Stimulated activated CD4-positive, alpha-beta T cell treated with anti-CD3 and anti-CD28 coated beads, TNF-alpha, amount 100 ng/mL, for 4 hours (primary cell): Measurements from ENCODE around the gene CHMP2A.

Source experiments
- DNase-seq, 3 experiments: peaks; one replicate each; pipeline ENCODE4 v3.0.0-alpha.2; 2020; ENCODE audit warnings: low read depth in 3 of 3

The CHMP2A gene

DNA sequence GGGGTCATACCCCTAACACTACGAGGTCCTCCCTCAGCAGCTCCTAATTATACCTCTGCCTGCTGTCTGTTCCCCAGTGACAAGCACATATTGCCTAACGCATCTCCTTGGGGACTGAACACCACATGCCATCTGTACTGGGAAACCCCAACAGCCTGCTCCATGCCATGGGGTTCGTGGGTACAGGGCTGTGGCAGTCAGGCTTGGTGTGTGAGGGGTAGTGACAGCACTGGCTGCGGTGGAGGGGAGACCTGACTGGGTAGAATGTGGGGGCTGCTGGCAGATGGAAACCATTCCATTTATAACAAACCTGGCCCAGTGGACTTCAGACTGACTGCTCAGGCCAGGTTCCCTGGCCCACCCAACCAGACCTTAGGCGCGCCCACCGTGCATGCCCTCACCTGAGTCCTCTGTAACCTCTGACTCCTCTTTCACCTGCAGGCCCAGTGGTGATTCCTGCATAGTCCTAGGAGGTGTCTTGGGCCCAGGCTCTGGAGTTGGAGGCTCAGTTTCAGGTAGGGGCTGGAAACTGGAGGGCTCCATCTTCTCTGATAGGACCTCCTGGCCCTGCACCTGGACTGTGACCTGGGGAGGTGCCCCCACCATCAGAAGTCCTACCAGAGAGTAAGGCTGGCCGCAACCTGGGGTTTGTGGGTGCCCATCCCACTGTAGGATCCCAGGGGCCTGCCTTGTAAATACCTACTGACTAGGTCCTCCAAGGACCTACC, 15.2 kb upstream of the CHMP2A start:
- no peak for DNase-seq

DNA sequence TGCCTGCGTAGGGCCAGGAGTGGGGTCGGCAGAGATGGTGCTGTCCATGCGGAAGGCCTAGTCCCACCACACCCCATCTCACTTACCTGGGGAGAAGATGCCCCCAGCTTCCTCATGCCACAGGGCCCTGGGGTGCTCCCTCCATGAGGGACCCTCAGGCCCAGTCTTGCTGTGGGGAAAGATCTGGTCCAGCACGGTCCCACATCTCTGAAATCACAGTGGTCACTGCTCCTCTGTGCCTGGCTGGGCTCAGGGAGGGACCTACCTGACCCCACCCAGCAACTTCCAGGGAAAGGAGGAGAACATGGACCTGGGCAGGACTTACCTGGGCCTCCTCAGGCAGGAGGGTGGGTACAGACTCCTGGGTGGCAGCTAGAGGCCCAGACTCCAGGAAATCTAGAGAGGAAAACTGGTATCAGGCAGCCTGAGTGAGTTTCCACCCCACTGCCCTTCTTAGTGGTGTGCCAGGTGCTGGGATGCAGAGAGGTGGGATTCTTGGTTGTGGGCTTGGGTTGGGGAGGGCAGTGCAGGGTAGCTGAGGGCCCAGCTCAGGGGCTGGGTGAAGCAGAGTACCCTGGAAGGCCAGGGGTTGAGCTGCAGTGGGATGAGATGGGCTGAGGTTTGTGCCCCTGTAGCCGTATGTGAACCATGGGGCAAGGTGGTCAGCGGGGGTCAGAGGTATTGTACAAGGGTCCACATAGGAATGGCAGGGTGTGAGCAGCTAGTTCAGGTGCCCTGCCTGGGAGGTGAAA, 14.5 kb upstream of the CHMP2A start:
- DNase-seq: no peak

DNA sequence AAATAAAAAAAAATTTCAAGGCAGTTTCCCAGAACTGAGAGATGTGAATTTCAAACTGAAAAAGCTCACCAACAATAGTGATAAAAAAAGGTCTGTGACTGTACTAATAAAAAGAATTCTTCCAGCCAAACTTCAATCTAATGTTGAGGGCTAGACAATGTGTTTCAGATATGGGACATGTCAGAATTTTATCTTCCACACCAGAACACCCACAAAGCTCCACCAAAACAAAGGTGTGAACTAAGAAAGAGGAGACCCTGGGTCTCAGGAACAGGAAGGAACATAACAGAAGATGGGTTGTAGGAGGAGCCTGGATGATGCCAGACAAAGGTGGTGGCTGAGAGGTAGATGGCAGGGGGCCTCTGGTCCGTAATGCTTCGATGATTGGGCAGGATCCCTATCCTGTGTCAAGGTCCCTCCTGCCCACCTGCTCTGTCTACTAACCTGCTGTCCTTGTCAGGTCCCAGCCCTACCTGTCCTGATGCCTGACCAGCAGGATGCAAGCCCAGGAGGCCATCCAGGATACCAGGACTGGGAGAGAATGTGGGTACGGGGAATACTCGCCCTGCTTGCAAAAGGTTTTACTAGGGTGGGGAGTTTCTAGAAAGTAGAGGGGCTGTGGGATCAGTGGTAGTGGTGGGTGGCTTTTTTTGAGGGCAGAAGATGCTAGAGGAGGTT, 13.7 kb upstream of the CHMP2A start:
- DNase-seq: no peak

DNA sequence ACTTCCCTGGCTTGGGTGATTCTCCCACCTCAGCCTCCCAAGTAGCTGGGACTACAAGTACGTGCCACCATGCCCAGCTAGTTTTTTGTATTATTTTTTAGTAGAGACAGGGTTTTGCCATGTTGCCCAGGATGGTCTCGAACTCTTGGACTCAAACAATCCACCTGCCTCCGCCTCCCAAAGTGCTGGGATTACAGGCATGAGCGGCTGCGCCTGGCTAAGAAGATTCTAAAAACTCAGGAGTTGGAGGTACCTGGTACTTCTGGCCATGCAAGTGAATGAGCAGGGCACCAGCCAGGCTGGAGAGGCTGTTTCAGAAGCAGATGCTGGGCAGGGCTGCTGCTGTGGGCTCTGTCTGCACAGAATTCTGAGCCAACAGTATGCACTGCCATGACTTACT, 12.1 kb upstream of the CHMP2A start:
- no peak for DNase-seq

DNA sequence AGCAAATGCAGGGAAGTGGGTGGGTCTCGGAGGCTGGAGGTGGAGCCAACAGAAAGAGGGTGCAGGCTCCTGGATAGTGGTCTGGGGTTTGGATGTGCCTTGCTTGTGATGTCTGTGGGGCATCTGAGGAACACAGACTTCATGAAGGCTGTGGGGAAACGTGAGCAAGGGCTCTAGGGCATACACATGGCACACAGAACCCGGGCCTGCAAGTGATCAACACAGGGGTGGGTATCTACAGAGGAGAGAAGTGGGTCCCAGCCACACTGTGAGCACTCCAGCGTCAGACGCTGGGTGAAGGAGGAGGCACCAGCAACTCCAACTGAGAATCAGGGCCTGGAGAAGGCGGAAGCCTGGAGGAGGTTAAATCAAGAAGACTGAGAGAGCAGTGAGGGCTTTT, 8.9 kb upstream of the CHMP2A start:
- DNase-seq: no peak

DNA sequence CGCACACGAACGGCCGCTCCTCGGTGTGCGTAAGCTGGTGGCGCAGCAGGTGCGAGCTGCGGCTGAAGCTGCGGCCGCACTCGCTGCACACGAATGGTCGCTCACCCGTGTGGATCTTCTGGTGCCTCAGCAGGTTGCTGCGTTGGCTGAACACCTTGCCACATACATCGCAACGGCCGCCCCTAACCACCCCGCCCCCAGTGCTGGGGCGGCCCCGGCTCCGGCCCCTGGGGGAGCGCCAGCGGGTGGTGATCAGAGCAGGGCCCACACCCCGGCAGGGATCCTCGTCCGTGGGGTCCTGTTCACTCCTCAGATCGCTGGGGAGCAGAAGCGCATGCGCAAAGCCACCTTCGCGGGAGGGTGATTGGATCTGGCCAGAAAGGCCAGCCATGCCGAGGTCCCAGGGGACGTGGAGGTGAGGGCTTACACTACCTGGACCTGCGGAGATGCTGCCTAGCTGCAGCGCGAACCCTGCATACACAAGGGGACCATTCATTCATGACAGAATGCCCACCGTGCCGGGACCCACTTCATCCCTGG, 8.2 kb upstream of the CHMP2A start:
- DNase-seq: no peak

DNA sequence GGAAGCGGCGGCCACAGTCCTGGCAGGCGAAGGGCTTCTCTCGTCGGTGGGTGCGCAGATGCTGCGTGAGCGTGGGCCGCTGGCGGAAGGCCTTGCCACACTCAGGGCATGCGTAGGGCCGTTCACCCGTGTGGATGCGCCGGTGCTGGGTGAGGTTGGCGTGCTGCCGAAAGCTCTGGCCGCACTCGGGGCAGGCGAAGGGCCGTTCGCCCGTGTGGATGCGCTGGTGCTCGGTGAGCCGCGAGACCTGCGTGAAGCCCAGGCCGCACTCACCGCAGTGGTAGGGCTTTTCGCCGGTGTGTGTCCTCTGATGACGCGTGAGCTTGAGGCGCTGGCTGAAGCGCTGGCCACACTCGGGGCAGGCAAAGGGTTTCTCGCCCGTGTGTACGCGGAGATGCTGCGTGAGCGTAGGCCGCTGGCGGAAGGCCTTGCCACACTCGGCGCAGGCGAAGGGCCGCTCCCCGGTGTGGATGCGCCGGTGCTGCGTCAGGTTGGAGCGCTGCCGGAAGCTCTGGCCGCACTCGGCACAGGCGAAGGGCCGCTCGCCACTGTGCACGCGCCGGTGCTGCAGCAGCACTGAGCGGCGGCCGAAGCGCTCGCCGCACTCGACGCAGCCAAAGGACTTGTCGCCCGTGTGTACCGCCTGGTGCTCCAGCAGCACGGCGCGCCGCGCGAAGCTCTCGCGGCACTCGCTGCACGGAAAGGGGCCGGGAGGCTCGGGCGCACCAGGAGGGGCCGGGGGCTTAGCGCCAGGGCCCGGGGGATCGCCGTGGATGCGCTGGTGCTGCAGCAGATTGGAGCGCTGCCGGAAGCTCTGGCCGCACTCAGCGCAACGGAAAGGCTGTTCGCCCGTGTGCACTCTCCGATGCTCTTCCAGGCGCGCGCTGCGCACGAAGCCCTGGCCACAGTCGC, 7.5 kb upstream of the CHMP2A start:
- no peak for DNase-seq

DNA sequence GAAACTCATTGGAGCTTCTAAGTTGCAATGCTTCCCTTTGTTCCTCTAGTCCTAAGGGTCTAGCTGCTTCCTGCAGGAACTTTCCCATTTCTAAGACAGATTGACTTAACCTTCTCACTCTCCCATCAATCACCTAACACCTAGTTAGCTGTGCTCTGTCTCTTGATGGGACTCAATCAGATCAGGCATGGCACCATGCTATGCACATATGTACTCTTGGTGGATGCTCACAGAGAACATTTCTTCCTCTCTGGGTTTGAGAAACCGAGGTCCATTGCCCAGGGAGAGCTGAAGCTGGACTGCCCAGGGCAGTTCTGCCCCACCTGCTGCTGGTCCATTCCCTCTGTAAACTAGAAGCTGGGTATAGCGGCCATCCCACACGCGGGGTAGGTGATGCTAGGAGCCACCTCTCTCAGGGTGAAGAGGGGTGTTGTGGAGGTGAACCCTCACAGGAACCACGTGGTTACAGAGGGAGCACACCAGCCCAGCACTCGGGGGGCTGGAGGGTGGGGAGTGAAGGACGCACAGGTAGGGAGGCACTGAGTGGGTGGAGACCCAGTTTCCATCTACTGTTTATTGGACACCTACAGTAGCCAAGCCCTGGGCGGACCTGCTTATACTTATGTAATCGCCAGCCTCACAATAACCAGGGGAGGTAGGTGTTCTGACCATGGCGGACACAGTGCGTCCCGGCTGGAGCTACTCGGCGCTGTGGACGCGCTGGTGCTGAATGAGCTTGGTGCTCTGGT, 6.6 kb upstream of the CHMP2A start:
- DNase-seq: no peak

DNA sequence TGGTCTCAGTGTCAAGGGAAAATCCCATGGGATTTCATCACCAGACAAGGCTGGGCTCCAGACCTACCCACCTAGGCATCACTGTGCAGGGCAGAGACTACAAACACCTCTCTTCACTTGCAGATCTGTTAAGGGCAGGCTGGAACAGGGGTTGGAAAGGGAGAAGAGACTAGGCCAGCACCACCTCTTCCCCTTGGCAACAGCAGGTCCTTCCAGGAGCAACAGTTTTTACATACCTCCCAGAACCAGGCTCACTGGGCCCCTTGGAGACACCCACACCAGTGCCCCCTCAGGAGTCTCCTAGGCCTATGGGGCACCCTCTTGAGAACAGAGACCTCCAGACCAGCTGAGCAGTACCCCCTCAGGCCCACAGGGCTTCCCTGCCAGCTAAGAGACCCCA, 6.0 kb upstream of the CHMP2A start:
- DNase-seq: no peak

DNA sequence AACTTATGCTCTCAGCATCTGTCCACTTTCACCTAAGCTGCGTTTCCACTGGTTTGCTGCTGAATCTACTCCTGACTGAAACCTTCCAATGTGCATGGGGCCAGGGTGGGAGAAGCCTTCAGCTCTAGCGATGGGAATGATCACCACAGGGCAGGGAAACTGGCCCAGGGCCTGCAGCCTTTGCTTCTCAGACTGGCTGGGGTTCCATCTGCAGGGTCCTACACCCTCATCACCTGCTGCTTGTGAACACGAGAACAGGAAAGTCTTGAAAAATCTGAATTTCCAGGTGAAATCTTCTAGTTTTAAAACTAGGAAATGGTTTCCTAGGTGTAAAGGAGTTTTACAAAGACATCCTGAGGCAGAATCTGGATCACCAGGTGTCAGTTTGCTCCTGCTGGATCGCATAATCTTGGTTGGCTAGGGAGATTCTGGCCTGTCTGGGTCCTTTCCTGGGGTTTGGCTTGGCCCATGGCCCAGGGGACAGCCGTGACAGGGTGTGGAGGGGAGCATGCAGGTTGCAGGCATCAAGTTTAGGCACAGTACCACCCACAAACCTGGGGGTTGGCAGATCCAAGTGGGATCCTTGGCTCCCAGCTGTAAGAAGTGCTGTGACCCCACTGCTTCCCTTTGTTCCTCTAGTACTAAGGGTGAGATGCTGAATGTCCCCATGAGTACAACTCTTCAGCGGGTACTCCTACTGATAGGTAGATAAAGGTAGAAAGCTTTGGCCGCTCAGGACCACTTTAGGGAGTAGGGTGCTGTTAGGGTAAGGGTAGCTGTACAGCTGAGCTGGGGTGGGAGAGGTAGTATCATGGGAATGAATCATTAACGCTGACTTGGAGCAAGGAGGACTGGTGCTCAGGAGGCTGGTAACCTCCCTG, 5.3 kb upstream of the CHMP2A start:
- no peak for DNase-seq

DNA sequence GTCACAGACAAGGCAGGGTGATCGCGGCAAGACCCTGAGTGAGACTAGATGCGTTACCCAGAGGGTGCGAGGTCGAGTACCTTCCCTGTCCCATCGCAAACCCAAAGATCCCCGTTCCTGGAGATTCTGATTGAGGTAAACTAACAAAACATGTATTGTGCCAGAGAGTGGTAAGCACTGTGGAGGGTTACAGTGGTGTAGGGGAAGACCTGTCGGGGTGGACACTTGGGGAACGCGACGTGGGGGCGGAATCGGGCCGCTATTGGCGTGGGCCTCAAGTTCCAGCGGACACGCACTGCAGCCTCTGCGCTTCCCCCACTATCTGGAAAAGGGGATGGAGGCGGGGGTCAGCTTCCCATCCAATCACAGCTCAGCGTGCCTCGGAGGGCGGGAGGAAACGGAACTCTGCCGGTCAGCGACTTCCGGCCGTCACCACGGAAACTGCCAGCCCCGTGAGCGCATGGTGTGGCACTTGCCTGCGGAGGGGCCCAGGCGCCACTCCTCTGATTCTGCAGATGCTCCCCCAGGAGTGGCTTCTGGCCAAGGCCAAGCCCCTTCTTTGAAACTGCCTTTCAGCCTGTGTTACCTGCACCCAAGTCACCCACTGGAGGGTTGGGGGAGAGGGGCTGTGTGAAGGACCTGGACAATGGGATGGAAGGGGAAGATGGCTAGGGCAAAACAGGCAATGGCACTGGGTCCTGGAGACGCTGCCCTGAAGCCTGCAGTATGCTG, 4.5 kb upstream of the CHMP2A start:
- DNase-seq: no peak

DNA sequence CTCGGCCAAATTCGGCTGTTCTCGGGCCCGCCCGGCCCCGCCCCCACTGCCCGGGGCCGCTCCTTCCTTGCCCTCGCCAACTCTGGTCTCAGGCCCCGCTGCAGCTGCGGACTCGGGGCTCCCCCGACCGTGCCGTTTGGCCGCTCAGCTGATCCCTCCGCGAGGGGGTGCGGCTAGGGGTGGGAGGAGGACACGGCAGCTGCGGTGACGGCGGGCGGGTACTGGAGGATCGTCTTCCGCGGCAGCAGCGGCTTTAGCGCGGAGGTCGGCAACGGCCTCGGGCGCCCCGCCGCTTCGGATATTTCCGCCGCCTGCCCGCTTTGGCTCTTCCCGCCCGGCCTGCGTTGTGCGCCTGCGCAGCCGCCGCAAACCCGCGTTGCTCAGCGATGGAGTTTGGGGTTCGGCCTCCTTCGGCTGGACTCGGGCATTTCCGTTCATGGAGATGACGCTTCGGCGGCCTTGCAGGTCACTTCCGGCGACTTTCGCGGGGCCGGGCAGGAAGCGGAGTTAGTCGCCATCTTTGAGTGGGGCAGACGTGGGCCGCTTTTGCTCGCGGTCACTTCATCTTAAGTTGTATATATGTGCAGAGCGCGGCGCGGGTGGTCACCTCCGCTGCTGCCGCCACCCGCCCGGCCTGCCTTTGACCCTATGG, 3.8 kb upstream of the CHMP2A start:
- DNase-seq: peak; percentile 97 to 99 (median 98)

DNA sequence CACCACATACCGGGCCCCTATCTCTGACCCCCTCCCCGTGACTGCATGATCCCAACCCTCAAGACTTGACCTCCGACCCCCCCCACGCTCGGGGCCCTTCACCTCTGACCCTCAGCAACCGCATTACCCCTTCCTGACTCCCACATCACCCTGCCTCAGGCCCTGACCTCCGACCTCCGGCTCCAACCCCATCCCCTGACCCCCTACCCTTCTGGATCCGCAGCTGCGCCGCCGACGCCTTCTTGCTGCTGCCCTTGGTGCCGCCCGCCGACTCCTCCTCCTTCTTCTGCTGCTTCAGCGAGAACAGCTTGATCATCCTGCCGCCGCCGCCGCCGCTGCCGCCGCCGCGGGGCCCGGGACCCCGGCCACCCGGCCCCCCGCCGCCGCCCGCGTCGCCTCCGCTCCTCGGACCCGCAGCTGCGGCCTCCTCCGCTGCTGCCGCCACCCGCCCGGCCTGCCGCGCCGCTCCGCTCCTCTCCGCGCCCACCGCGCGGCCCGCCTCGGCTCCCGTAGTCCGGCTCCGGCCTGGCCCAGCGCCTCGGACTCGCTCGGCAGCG, 3.2 kb upstream of the CHMP2A start, which contains the start of gene UBE2M:
UBE2M (minus strand) TSS at position 546 of the 557 bp plus-strand sequence; CDS start at position 316, 230 bp downstream.
- no peak for DNase-seq

DNA sequence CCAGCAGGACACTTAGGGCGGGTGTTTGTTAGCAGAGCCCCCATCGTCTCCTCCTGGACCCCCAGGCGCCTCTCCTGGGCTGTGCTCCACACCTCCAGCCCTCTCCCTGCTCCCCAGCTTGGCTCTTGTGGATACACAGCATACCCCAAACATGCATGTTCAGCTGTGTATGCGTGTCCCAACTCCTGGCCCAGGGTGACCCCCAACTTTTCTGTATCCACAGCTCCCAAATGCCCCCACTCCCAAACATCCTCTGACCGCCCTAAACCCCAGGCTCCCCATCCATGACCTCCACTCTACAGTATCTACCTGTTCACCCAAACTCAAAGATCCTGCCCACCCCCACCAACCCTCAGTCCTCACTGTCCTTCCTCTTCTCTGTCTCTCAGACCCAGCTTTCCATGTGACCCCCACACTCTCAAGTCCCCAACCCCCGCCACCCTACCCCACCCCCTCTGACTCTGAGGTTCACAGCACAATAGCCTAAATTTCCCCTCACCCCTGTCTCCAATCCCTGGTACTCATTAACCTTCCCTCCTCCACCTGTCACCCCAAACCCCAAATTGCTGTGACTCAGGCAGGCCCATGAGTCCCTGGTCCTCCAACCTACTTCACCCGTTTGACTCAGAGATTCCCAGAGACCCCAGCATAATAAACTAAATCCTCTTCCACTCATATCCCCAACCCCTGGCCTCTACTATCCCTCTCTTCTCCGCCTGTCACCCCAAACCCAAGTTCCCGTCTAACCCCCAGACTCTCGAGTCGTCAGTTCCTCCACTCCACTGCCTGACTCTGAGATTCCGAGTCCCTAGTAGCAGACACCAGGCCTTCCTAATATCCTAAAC, 2.5 kb upstream of the CHMP2A start:
- DNase-seq: no peak

DNA sequence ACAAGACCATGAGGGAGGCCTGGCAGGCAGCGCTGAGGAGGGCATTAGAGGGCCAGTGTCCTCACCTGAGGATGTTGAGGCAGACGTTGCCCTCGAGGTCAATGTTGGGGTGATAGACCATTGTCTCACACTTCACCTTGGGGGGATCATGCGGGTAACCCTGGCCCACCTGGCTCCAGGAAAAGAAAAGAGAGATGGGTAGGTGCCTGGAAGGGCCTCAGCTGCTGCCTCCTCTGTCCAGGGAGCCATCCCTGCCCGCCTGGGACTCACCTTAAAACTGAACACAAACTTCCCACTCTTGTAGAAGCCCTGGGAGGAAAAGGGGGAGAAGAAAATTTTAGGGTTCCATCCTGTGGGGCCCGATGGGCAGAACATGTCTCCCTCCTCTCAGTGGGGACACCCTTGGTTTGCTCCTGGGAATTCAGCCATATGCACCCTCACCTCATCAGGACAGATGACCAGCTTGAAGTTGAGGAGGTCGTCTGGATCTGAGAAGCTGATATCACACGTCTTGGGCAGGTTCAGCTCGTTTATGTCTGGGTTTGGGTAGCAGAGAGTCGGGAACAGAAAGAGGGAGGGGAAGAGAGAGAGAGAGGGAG, 1.8 kb upstream of the CHMP2A start:
- DNase-seq: no peak

DNA sequence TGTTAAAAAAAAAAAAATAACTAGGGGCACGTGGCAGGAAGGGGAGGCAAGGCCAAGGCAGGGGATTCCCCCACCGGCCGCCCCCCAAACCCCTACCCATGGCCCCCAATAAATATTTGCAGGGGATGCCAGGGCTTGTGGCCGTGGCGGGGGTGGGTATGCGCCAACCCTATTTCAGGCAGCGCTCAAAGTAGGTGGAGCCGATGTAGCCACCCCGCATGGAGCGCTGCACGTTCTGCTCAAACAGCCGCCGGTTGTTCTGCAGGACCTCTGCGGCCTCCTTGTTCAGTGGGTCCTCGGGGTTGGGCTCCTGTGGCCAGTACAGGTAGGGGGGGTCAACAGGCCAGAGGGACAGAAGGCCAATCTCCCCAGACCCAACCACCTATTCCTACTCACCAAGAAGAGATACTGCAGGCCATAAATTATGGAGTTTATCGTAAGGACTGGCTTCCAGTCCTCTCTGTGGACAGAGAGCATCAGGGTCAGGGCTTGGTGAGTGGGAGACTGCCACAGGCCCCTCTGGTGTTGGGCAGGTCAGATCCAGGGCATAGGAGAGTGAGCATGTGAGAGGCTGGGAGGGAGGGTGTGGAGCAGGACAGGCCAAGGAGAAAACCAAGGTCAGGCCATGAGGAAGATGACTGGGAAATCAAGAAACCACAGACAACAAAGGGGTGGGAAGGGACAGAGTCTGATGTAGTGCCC, 1.2 kb upstream of the CHMP2A start:
- no peak for DNase-seq
